Mesodermal cell (in vitro differentiated cells): ENCODE measurements around the gene NAGA.
"Not testable (repeated sequence)": the region's sequence is repeated elsewhere in the genome, so short reads cannot be mapped to it uniquely, and the experiment has no call there.

Experiments used
- H3K27ac ChIP-seq: 2 replicates; pipeline ENCODE4 v1.7.0; 2013; ENCODE audit warnings: mild to moderate bottlenecking, low read depth, low read length, moderate library complexity; ENCODE audit not compliant: severe bottlenecking
- H3K36me3 ChIP-seq: 2 replicates; pipeline ENCODE4 v1.7.1; 2013; ENCODE audit warnings: mild to moderate bottlenecking, low read length, moderate library complexity; ENCODE audit not compliant: control insufficient read depth, insufficient read depth
- H3K4me1 ChIP-seq: one replicate; pipeline ENCODE4 v1.7.1; 2013; ENCODE audit warnings: mild to moderate bottlenecking, low read length; ENCODE audit not compliant: insufficient read depth, control insufficient read depth, poor library complexity, severe bottlenecking
- H3K4me3 ChIP-seq: 2 replicates; pipeline ENCODE4 v1.7.0; 2013; ENCODE audit warnings: low read length, control low read depth, mild to moderate bottlenecking; ENCODE audit not compliant: insufficient read depth, poor library complexity, severe bottlenecking; ENCODE audit errors: extremely low read depth
- H3K9me3 ChIP-seq: 2 replicates; pipeline ENCODE4 v1.7.1; 2013; ENCODE audit warnings: mild to moderate bottlenecking, low read length, moderate library complexity; ENCODE audit not compliant: control insufficient read depth
- WGBS, 2 experiments: methylation state at CpG; one replicate each; pipeline ENCODE4 v1.1.5; 2013; ENCODE audit warnings: missing lambda C conversion rate in 2 of 2; ENCODE audit not compliant: insufficient coverage in 2 of 2; 5-methylcytosine and 5-hydroxymethylcytosine counted together

NAGA gene

GRCh38 chr22:42074846-42075676 lies 4.4 kb upstream of the NAGA start:
- H3K4me3 ChIP-seq: peak overlapping the region; percentile 22
- H3K27ac ChIP-seq: no peak overlapping the region
- WGBS, 2 experiments: 95 to 98% methylated on average over 6 of the region's 9 CpGs
- peaks cover 3% of the 10 kb centered on the region for H3K4me1 ChIP-seq
- no peaks in the 10 kb centered on the region for H3K36me3 ChIP-seq
- H3K9me3 ChIP-seq: no peaks in the 10 kb centered on the region

DNA sequence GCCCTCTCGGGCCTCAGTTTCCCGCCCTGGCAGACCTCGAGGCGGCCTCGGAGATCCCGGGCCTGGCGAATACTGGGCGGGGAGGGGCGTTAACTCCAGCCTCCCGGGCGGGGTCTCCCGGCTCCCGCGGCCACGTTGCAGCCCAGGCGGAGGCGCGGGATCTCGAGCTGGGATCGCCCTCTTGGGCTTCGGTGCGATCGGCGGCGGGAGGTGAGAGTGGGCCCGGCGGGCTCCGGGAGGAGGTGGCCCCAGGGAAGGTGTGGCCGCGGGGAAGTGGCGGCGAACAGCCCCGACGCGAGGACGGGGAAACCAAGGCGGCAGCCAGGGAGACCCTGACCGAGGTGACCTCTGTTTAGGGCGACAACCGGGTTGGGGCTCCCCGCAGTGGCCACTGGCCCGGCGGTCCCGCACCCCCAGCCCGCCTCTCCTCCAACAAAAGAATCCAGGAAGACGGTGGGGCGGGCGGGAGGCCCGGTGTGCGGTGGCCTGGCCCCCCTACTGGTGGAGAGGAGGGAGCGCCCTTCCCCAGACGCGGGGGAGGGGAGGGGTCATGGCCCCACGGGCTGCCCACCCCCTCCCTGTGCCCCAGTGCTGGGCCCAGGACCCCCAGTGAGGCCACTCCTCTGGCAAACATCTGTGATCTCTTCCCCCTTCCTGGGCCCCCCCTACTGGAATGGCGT lies 3.7 kb upstream of the NAGA start, which contains the start of gene PHETA2:
Gene PHETA2, plus strand, starts transcription at position 117 of the 680 bp plus-strand sequence. CDS start 3,046 bp downstream, outside the sequence.
- Histone ChIP-seq H3K27ac (no peak within 1 kb of the TSS), H3K36me3 (no peaks in the 10 kb centered on the region), H3K4me1 (peaks cover 3% of the 10 kb centered on the region), H3K4me3 (peak within 1 kb of the TSS; percentile 22), H3K9me3 (no peaks in the 10 kb centered on the region)
- WGBS, 2 experiments: 20 to 30% methylated on average over 30 to 43 of the region's 55 CpGs

DNA sequence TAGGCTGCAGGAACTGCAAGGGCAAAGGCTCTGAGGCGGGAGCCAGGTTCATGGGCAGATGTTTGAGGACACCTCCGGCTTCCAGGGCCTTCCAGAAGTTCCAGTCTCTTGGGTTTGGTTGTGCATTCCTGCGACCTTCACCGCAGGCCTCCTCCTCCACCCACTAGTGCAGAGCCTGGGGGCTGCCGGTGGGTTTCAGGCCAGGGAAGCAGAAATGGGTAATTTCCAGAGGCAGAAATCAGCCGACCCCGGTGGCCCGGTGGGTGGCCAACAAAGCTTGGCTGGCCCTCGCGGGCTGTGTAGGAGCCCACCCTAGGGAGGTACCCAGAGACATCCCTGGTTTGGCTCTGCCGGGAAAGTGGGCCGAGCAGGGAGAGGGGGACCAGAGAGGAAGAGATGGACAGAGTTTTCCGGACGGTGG lies 3.0 kb upstream of the NAGA start:
- H3K4me1 ChIP-seq: no peaks in the 10 kb centered on the region
- 92 to 95% methylated on average over 9 to 12 of the region's 14 CpGs for WGBS, 2 experiments
- H3K36me3 ChIP-seq: no peaks in the 10 kb centered on the region
- H3K9me3 ChIP-seq: no peaks in the 10 kb centered on the region
- H3K4me3 ChIP-seq: no peak overlapping the region
- H3K27ac ChIP-seq: no peak overlapping the region

DNA sequence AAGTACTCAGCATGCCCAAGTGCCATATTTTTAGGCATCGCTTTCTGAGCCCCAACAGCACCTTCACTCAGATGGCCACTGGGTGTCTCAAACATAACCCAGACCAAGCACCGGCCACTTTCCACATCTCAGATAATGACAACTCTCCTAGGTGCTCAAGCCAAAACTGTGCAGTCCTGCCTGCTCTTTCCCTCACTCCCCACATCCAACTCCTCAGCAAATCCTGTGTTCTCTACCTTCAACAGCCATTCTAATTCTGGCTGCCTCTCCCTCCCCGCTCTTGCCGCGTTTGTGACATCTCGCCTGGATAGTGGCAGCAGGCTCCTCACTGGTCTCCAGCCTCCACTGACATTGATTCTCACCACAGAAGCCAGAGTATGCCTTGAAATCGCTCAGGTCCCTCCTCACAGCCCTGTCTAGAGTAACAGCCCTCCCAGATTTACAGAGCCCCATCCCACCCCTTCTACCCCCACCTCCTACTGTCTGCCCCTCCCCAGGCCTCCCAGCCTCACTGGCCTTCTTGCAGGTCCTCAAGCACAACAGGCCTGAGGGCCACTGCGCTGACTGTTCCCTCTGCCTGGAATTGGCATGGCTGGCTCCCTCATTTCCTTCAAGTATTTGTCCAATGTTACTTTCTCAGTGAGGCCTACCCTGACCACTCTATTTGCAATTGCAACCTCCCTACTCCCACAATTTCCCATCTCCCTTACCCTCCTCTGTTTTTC lies 2.2 kb upstream of the NAGA start:
- WGBS, 2 experiments: 80 to 84% methylated on average over 8 of the region's 8 CpGs
- peaks cover 8% of the 10 kb centered on the region for H3K36me3 ChIP-seq
- H3K4me3 ChIP-seq: no peak overlapping the region
- no peak overlapping the region for H3K27ac ChIP-seq
- H3K9me3 ChIP-seq: no peaks in the 10 kb centered on the region
- H3K4me1 ChIP-seq: no peaks in the 10 kb centered on the region

DNA sequence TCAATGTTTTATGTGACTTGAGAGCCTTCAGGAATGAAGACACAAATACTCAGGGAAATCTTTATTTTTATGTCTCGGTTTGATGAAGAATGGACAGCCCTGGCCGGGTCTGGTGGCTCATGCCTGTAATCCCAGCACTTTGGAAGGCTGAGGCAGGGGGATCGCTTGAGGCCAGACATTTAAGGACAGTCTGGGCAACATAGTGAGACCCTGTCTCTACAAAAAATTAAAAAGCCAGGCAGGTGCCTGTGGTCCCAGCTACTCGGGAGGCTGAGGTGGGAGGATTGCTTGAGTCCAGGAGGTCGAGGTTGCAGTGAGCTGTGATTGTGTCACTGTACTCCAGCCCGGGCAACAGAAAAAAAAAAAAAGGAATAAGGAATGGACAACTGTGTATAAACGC lies 896 bp upstream of the NAGA start:
- H3K9me3 ChIP-seq, H3K4me1 ChIP-seq, H3K4me3 ChIP-seq, H3K27ac ChIP-seq: not testable (repeated sequence)
- peaks cover 20% of the 10 kb centered on the region for H3K36me3 ChIP-seq
- WGBS, 2 experiments: 87 to 91% methylated on average over 7 of the region's 7 CpGs

DNA sequence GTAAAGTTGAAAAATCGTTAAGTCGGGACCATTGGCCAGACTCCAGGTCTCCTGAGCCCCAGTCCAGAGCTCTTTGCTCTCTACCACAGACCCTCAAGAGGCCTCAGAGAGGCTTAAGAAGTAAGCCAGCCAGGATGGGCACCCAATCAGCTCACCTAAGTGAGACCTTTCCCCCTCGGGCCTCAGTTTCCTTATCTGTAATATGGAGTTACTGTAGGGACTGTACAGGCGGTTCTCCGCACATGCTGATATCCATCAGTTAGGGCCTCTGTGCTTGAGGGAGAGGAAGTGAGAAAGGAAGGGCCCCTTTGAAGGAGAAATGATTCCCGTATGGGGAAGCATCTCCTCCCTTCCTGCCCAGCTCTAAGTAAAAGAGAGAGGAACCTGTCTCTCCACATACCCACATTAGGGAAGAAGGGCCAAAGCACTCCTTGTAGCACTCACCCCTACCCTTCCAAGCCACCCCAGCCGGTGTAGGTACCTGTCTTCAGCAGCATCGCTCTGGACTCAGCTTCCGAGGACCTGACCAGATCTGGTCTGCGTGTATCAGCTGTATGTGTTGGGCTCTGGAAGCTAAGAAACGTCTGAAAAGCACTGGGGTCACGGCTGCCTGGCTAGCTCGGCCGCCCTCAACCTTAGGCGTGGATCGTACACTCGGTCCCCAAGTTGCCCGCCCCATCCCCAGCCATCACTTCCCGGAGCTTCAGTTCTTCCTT lies 653 bp downstream of the NAGA start:
- 23 to 26% methylated on average over 13 to 18 of the region's 19 CpGs for WGBS, 2 experiments

GRCh38 chr22:42068291-42068690 lies 2.3 kb downstream of the NAGA start:
- no peak overlapping the region for H3K4me3 ChIP-seq
- 96 to 100% methylated on average over 2 of the region's 4 CpGs for WGBS, 2 experiments

More for the DNA sequence above, 653 bp downstream of the NAGA start:
- Histone ChIP-seq H3K9me3 (no peaks in the 10 kb centered on the region), H3K4me1 (no peaks in the 10 kb centered on the region), H3K4me3 (peak overlapping the region; percentile 57), H3K27ac (peak overlapping the region; percentile 57), H3K36me3 (peaks cover 24% of the 10 kb centered on the region)

DNA sequence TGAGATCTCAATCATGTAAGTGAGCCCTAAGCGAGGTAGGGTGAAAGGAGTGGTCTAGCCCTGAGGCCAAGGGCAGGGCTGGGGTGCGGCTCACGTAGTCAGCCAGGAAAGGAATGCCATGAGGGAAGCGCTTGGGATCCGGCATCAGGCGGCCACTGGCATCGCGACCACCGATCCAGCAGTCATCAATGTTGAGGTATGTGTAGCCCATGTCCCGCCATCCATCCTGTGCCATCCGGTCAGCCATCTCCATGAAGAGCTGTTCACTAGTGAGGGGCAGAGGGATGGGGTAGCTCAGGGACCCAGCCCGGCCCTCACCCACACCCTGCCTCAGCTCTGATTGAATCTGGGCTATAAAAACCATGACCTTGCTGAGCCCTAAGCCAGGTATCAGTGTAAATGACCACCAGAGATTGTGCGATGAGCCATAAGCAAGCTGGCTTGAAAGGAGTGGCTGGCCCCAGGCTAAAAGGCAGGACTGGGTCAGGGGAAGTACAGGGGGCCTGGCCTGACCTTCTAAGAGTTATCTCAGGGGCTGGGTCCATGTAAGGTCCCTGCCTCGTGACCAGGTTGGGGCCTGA lies 2.9 kb downstream of the NAGA start:
- Histone ChIP-seq H3K4me3 (no peak overlapping the region), H3K27ac (no peak overlapping the region), H3K9me3 (no peaks in the 10 kb centered on the region), H3K4me1 (no peaks in the 10 kb centered on the region), H3K36me3 (peaks cover 29% of the 10 kb centered on the region)
- 87 to 88% methylated on average over 14 of the region's 14 CpGs for WGBS, 2 experiments

More at GRCh38 chr22:42068291-42068690, 2.3 kb downstream of the NAGA start:
- no peaks in the 10 kb centered on the region for H3K9me3 ChIP-seq
- H3K4me1 ChIP-seq: no peaks in the 10 kb centered on the region
- H3K27ac ChIP-seq: no peak overlapping the region
- H3K36me3 ChIP-seq: peaks cover 29% of the 10 kb centered on the region

DNA sequence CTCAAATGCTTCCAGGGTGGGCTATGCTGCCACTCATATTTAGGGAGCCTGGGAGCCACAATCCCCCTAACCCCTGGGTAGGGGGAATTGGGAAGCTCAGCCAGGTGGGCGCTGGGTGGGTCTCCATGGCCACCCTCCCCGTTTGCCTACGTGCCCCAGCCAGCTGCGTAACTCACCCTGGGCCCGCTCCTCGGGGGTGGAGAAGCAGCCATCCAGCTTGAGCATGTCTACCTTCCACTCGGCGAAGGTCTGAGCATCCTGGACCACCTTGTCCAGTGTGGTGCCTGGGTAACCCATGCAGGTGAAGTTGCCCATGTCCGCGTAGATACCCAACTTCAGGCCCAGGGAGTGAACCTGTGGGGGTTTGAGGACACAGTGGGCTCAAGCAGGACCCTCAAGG lies 3.7 kb downstream of the NAGA start:
- H3K27ac ChIP-seq: no peak overlapping the region
- peaks cover 29% of the 10 kb centered on the region for H3K36me3 ChIP-seq
- H3K4me3 ChIP-seq: no peak overlapping the region
- no peaks in the 10 kb centered on the region for H3K9me3 ChIP-seq
- WGBS, 2 experiments: 96 to 100% methylated on average over 10 of the region's 10 CpGs
- H3K4me1 ChIP-seq: no peaks in the 10 kb centered on the region
